Measurements from ENCODE around the gene EXOSC10.

Gene EXOSC10

DNA sequence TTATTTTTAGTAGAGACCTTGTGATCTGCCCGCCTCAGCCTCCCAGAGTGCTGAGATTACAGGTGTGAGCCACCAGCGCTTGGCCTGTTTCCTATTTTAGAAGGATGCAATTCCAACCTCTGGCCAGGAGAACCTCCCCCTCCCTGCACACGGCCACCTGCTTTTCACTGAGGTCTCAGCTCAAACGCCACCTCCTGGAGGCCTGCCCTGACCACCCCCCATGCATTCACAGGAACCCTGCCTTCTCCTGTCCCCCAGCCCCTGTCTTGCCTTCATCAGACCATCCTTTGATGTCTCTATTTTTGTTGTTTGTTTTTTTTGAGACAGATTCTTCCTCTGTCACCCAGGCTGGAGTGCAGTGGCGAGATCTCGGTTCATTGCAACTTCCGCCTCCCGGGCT is 42.2 kb downstream of the EXOSC10 start:
- TF ChIP-seq, protein P1, sequence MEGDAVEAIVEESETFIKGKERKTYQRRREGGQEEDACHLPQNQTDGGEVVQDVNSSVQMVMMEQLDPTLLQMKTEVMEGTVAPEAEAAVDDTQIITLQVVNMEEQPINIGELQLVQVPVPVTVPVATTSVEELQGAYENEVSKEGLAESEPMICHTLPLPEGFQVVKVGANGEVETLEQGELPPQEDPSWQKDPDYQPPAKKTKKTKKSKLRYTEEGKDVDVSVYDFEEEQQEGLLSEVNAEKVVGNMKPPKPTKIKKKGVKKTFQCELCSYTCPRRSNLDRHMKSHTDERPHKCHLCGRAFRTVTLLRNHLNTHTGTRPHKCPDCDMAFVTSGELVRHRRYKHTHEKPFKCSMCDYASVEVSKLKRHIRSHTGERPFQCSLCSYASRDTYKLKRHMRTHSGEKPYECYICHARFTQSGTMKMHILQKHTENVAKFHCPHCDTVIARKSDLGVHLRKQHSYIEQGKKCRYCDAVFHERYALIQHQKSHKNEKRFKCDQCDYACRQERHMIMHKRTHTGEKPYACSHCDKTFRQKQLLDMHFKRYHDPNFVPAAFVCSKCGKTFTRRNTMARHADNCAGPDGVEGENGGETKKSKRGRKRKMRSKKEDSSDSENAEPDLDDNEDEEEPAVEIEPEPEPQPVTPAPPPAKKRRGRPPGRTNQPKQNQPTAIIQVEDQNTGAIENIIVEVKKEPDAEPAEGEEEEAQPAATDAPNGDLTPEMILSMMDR (conservative IDR thresholded peaks at IDR 0.05; ENCODE audit: control insufficient read depth, insufficient read depth, low read depth, low read length): no peak
- no peak overlapping the region for H3K4me3 ChIP-seq (ENCODE audit: control insufficient read depth, low read depth, low read length)
- DNase-seq (ENCODE audit: low read depth): no peak

DNA sequence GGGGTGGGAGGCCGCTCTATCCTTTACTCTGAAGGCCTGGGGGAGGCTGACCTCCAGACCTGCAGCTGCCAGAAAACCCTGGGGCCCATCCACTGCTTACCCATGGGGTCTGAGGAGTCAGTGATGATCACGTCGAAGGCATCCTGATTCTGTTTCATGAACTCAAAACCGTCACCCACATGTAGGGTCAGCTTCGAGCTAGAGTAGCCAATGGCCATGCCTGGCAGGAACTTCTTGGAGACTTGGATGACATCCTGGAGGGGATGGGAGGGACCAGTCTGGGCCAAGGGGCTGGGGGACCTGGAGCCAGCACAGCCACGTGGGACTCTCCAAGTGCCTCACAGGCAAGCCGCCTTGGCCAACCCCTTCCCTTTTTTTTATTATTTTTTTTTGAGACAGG is 43.2 kb downstream of the EXOSC10 start:
- TF ChIP-seq, protein P1 (conservative IDR thresholded peaks at IDR 0.05; ENCODE audit: control insufficient read depth, insufficient read depth, low read depth, low read length): no peak
- DNase-seq (ENCODE audit: low read depth): no peak
- H3K4me3 ChIP-seq (ENCODE audit: control insufficient read depth, low read depth, low read length): no peak overlapping the region

DNA sequence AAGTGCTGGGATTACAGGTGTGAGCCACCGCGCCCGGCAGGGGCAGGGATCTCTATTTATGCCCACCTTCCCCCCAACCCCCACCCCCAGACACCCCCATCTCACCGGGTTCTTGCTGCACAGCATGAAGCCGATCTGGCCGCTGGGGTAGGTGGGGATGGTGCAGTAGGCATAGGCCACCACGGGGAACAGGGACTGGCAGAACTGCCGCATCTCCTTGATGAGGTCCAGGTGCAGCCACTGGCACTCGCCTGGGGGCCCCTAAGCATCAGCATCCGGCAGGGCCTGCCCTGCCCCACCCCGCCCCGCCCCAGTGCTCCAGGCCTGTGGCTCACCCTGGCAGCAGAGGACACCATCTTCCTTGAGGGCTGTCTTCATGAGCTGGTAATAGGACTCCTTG is 44.0 kb downstream of the EXOSC10 start:
- TF ChIP-seq, protein P1 (conservative IDR thresholded peaks at IDR 0.05; ENCODE audit: control insufficient read depth, insufficient read depth, low read depth, low read length): no peak
- H3K4me3 ChIP-seq (ENCODE audit: control insufficient read depth, low read depth, low read length): no peak overlapping the region
- no peak for DNase-seq (ENCODE audit: low read depth)

DNA sequence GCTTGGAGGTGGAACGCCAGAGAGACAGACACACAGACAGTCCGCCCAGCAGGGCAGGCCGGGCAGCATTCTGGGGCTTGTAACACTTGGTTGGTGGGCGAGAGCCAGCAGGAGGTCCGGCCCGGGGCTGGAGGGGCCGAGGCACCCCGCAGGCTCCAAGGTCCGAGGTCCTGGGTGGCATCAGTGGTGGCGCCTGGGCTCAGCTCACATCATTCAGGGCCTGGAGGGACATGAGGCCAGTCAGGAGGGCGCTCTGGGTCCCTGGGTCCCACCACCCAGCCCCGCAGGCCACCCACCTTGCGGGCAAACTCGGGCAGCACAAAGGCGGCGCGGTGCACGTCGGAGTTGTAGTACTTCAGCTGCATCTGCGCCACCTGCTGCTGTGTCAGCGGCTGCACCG is 45.0 kb downstream of the EXOSC10 start:
- H3K4me3 ChIP-seq (ENCODE audit: control insufficient read depth, low read depth, low read length): no peak overlapping the region
- DNase-seq (ENCODE audit: low read depth): no peak
- TF ChIP-seq, protein P1 (conservative IDR thresholded peaks at IDR 0.05; ENCODE audit: control insufficient read depth, insufficient read depth, low read depth, low read length): no peak

DNA sequence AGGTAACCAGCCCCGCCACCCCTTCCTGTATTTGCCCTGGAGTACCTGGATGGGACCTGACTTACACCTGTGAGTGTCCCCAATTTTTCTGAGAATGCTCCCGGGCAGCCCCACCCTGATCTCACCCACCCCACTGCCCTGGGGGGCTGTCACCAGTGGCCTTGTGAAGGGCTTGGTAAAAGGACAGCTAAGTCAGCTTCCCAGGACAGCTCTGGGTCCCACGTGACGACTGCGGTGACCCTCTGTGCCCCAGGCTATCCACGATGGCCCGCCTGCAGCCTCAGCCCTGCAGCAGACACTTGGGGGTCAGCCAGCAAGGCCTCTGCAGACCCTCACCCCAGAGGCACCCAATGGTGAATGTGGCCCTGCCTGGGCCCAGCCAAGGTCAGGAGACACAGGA is 45.5 kb downstream of the EXOSC10 start:
- H3K4me3 ChIP-seq (ENCODE audit: control insufficient read depth, low read depth, low read length): no peak overlapping the region
- DNase-seq (ENCODE audit: low read depth): no peak
- TF ChIP-seq, protein P1 (conservative IDR thresholded peaks at IDR 0.05; ENCODE audit: control insufficient read depth, insufficient read depth, low read depth, low read length): no peak

DNA sequence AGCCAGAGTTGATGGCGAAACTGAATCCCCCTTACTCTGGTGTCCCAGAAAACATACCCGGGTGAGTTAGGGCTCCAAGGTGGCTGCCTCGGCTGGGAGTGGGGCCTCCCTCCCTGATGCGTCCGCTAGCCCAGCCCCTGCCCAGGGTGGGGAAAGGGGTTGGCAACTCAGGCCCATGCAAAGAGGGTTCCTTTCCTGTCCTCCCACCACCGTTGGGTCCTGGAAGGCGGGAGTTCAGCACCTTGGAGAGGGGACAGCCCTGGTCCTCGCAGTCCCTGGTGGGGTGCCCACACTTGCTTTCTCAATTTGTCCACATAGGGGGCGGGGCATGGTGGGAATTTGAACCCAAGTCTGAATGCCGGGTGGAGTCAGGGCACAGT is 45.9 kb downstream of the EXOSC10 start:
- no peak overlapping the region for H3K4me3 ChIP-seq (ENCODE audit: control insufficient read depth, low read depth, low read length)
- TF ChIP-seq, protein P1 (conservative IDR thresholded peaks at IDR 0.05; ENCODE audit: control insufficient read depth, insufficient read depth, low read depth, low read length): no peak
- DNase-seq (ENCODE audit: low read depth): peak; percentile 31

Measured in fibroblast of mammary gland (primary cell).